Choroid plexus epithelial cell (primary cell): Measurements from ENCODE around the gene GET4.

Source experiments
- DNase-seq: peaks from one replicate; pipeline ENCODE4 v3.0.0-alpha.2; 2010; ENCODE audit warnings: low read depth
- H3K4me3 ChIP-seq: 2 replicates; pipeline ENCODE4 v1.5.1; 2011; ENCODE audit warnings: low read depth, mild to moderate bottlenecking, control low read depth, low read length, moderate library complexity
- TF ChIP-seq, protein P1 (sequence below): conservative IDR thresholded peaks from 2 replicates; pipeline ENCODE4 v1.5.1; 2011; ENCODE audit warnings: low read depth, mild to moderate bottlenecking, control low read depth, inconsistent platforms, low read length, moderate library complexity

GET4 gene

DNA sequence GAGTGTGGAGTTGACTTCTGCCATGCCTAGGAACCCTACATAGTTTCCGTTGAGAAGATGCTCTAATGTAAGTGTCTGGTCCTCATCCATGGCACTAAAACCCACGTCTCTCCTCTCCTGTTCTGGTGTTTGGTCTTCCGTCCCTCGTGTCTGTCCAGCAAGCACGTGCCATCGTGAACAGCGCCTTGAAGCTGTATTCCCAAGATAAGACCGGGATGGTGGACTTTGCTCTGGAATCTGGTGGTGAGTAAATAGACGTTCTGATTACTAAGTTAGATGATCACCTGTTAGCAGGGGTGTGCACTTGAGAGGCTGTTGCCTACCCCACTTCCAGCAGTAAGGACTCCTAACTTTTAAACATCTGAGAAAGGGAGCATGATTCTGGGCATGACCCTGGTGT, 15.1 kb upstream of the GET4 start:
- DNase-seq = no peak
- H3K4me3 ChIP-seq = no peak overlapping the region
- TF ChIP-seq, protein P1, sequence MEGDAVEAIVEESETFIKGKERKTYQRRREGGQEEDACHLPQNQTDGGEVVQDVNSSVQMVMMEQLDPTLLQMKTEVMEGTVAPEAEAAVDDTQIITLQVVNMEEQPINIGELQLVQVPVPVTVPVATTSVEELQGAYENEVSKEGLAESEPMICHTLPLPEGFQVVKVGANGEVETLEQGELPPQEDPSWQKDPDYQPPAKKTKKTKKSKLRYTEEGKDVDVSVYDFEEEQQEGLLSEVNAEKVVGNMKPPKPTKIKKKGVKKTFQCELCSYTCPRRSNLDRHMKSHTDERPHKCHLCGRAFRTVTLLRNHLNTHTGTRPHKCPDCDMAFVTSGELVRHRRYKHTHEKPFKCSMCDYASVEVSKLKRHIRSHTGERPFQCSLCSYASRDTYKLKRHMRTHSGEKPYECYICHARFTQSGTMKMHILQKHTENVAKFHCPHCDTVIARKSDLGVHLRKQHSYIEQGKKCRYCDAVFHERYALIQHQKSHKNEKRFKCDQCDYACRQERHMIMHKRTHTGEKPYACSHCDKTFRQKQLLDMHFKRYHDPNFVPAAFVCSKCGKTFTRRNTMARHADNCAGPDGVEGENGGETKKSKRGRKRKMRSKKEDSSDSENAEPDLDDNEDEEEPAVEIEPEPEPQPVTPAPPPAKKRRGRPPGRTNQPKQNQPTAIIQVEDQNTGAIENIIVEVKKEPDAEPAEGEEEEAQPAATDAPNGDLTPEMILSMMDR = no peak

DNA sequence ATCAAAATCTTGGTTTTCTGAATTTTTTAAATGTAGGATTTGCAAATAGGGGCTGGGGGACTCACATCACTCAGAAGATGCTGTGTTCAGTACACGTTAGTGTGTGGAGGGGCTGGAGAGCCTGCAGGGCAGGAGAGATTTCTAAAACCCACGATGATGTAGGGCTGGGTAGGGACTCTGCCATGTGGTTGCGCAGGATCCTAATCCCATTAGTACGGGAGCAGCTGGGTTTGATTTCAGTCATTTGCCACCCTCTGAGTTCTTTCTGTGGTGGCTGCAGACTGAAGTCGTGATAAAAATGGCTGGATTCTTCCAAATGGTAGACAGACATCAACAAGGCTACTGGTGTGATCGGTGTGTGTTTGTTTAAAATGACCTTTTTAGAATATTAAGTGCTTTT, 14.2 kb upstream of the GET4 start:
- no peak overlapping the region for H3K4me3 ChIP-seq
- no peak for DNase-seq
- TF ChIP-seq, protein P1 = no peak

DNA sequence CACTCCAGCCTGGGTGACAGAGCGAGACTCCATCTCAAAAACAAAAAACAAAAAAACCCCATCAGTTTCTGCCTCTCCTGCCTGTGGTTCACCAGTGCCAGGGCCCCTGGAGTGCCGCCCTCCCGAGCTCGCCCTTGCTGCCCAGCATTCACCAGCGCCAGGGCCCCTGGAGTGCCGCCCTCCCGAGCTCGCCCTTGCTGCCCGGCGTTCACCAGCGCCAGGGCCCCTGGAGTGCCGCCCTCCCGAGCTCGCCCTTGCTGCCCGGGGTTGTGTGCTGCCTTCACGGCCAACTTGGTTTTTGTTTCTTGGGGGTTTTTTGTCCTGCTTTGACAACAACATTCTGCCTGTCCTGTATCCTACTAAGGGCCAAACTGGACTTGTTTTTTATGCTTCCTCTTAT, 13.2 kb upstream of the GET4 start:
- no peak overlapping the region for H3K4me3 ChIP-seq
- no peak for DNase-seq

DNA sequence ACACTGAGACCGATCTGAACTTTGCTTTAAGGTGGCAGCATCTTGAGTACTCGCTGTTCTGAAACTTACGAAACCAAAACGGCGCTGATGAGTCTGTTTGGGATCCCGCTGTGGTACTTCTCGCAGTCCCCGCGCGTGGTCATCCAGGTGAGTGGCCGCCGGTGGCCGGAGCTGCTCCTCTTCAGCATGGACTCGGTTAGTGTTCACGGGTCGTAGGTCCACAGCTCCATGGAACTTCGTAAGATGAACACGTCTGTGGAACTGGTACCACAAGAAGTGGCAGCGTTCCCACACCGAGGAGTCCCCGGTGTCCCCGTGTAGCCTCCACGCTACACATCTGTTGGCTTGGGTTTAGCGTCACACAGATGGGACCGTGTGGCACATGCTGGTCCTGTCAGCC, 10.4 kb upstream of the GET4 start:
- TF ChIP-seq, protein P1 = no peak
- DNase-seq = no peak
- H3K4me3 ChIP-seq = no peak overlapping the region

More for the DNA sequence above, 13.2 kb upstream of the GET4 start:
- TF ChIP-seq, protein P1 = no peak

DNA sequence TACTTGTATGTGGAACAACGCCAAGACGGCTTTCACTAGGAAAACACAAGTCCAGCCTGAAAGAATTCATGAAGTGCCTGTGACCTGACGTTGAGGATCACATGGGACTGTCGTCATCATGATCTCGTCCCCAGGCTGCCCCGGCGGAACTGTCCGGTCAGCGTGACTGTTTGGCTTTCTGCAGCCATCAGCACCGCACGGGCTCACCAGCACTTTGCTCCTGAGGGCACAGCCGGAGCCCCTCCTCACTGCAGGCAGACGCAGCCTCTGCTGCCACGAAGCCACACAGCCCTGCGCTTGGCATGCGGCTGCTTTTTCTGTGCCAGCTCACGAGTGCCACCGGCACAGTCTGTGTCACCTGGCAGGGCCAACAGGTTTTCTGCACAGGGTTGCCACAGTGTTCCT, 9.4 kb upstream of the GET4 start:
- no peak overlapping the region for H3K4me3 ChIP-seq
- peak; percentile 45 for DNase-seq
- TF ChIP-seq, protein P1 = no peak

DNA sequence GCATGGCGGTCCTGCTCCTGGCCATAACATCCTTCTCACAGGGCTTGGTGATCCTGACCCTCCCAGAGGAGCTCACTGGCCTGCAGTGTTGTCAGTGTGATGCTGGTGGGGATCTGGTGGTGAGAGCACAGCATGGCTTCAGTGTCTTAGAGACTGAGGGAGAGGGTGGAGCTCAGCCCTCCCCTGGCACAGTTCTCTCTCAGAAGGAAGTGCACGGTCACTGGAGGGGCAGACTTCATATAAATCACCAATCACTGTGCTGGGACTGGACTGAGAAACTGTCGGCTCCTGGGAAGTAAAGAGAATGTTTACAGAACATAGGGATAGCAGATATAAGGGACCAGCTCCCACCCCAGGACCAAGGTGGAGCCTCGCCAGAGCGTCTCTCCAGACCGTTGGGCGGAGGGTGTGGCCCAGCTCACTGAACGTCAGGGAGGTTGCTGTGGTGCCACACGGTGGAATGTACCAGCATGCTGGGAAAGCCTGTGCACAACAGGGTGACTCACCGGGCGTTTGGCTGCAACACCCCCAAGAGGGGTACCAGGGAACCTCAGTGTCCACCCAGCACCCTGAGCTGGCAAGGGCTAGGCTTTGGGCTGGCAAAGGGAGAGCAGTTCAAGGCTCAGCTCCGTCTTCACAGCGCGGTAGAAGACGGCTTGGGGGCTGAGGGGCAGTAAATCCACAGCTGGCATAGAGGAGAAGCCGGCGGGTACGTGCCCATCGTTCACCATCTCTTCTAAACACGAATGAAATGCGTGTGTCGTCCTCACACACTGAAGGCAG, 8.8 kb upstream of the GET4 start:
- H3K4me3 ChIP-seq = no peak overlapping the region
- peak; percentile 34 for DNase-seq
- TF ChIP-seq, protein P1 = no peak

DNA sequence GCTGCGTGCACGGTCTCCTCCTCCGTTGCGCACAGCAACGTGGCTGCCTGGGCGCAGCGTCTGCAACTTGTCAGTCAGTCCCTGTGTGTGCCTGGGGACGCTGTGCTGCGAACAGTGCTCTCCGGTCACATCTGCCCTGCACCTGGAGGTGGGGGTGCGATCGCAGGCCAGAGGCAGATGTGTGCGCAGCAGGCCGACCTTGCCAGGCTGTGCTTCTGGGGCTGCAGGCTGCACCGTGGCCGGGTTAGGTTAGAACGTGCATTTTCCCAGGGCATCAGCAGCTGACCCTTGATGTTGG, 8.2 kb upstream of the GET4 start:
- no peak for DNase-seq
- TF ChIP-seq, protein P1 = no peak
- H3K4me3 ChIP-seq = no peak overlapping the region
